Muscle of arm (tissue), 12 donors: ENCODE results near the gene TOMM40. TPM values are rescaled to one million over a fixed set of nuclear protein-coding genes. Genes with fewer than 3 reads are reported as not detected.
"Not testable (repeated sequence)": the region's sequence is repeated elsewhere in the genome, so short reads cannot be mapped to it uniquely, and the experiment has no call there.

Experiments
- DNase-seq: peaks from one replicate; pipeline ENCODE4 v3.0.0-alpha.2; 2013
- polyA plus RNA-seq, 12 donors: library from polyadenylated mRNA; unstranded; fragments of 120-200 nt; gene quantifications; one replicate each; pipeline ENCODE4 v1.2.1, GENCODE V29; 2013; ENCODE audit not compliant: insufficient read length in 12 of 12

The TOMM40 gene
- polyA plus RNA-seq, 12 donors, result 24.1 to 49.4 (median 30.2) TPM; not detected in 1

GRCh38 chr19:44925114-44925891, 34.2 kb downstream of the TOMM40 start:
- peak; percentile 54 for DNase-seq

- not testable (repeated sequence) for DNase-seq
These were observed 35.4 kb downstream of the TOMM40 start for GRCh38 chr19:44926245-44927077.

- DNase-seq, result no peak
These were observed 36.7 kb downstream of the TOMM40 start for GRCh38 chr19:44927746-44928145.

- no peak for DNase-seq
These were observed 39.0 kb downstream of the TOMM40 start for GRCh38 chr19:44930088-44930487.

- no peak for DNase-seq
These were observed 40.5 kb downstream of the TOMM40 start for GRCh38 chr19:44931541-44931940.

- DNase-seq, result no peak
These were observed 48.6 kb downstream of the TOMM40 start for GRCh38 chr19:44939668-44940067.

GRCh38 chr19:44942067-44942571, 51.1 kb downstream of the TOMM40 start, which contains the start of gene APOC4:
APOC4 (plus strand) TSS chr19:44942237; CDS start chr19:44942278, 41 bp downstream.
- DNase-seq, result no peak

GRCh38 chr19:44943801-44944249, 52.8 kb downstream of the TOMM40 start:
- DNase-seq, result no peak

- DNase-seq, result no peak
These were observed 56.1 kb downstream of the TOMM40 start for GRCh38 chr19:44947041-44947581.

GRCh38 chr19:44948237-44948636, 57.2 kb downstream of the TOMM40 start:
- DNase-seq, result no peak

GRCh38 chr19:44948763-44949374, 57.8 kb downstream of the TOMM40 start:
- DNase-seq, result no peak

- no peak for DNase-seq
These were observed 58.5 kb downstream of the TOMM40 start for GRCh38 chr19:44949550-44949949.

- peak; percentile 79 for DNase-seq
These were observed 60.4 kb downstream of the TOMM40 start for GRCh38 chr19:44951179-44952159.

Other genes with a start within 250 kb of the TOMM40 start
- gene PVR, start 247.3 kb upstream of the TOMM40 start, polyA plus RNA-seq, result 10 to 100 TPM in 11 of 12 donors, not detected in 1; 19.4 to 28.7 (median 21.1) TPM
- gene CEACAM19, start 219.8 kb upstream of the TOMM40 start, polyA plus RNA-seq, result 10 to 100 TPM in 3 of 12 donors, 1 to 10 TPM in 8, not detected in 1; 4.4 to 13.3 (median 8.3) TPM
- gene CEACAM16, start 192.1 kb upstream of the TOMM40 start, polyA plus RNA-seq, result under 1 TPM in 9 of 12 donors, not detected in 3; 0.26 to 0.89 (median 0.53) TPM
- 10 to 100 TPM in 5 of 12 donors, 1 to 10 TPM in 6, not detected in 1; 8.4 to 25.4 (median 9.6) TPM for gene BCL3, start 142.5 kb upstream of the TOMM40 start, polyA plus RNA-seq
- 1 to 10 TPM in 3 of 12 donors, under 1 TPM in 4, not detected in 5; 0.11 to 9.9 (median 0.18) TPM for gene CBLC, start 113.4 kb upstream of the TOMM40 start, polyA plus RNA-seq
- gene BCAM, start 82.2 kb upstream of the TOMM40 start, polyA plus RNA-seq, result 100 to 1,000 TPM in 11 of 12 donors, not detected in 1; 113 to 274 (median 169) TPM
- gene NECTIN2, start 45.0 kb upstream of the TOMM40 start, polyA plus RNA-seq, result 10 to 100 TPM in 11 of 12 donors, not detected in 1; 32.7 to 96.2 (median 44.5) TPM
- 10 to 100 TPM in 11 of 12 donors, not detected in 1; 20.6 to 69.6 (median 36.6) TPM for gene APOE, start 14.5 kb downstream of the TOMM40 start, polyA plus RNA-seq
- gene APOC1, start 23.4 kb downstream of the TOMM40 start, polyA plus RNA-seq, result 10 to 100 TPM in 10 of 12 donors, 1 to 10 TPM in 1, not detected in 1; 7.9 to 62.6 (median 15.9) TPM
- under 1 TPM in 2 of 12 donors, not detected in 10; 0.40 to 0.41 TPM for gene APOC4, start 51.0 kb downstream of the TOMM40 start, polyA plus RNA-seq
- 1 to 10 TPM in 3 of 12 donors, under 1 TPM in 5, not detected in 4; 0.30 to 6.5 (median 0.72) TPM for gene APOC2, start 54.8 kb downstream of the TOMM40 start, polyA plus RNA-seq
- 10 to 100 TPM in 11 of 12 donors, not detected in 1; 44.9 to 93.6 (median 54.1) TPM for gene CLPTM1, start 64.1 kb downstream of the TOMM40 start, polyA plus RNA-seq
- gene RELB, start 110.2 kb downstream of the TOMM40 start, polyA plus RNA-seq, result 10 to 100 TPM in 1 of 12 donors, 1 to 10 TPM in 10, not detected in 1; 2.7 to 11.7 (median 4.6) TPM
- gene CLASRP, start 147.8 kb downstream of the TOMM40 start, polyA plus RNA-seq, result 10 to 100 TPM in 11 of 12 donors, not detected in 1; 35.7 to 78.3 (median 40.6) TPM
- gene ZNF296, start 185.2 kb downstream of the TOMM40 start, polyA plus RNA-seq, result 1 to 10 TPM in 3 of 12 donors, under 1 TPM in 7, not detected in 2; 0.25 to 2.2 (median 0.54) TPM
- 10 to 100 TPM in 11 of 12 donors, not detected in 1; 14.0 to 26.1 (median 22.3) TPM for gene GEMIN7, start 188.0 kb downstream of the TOMM40 start, polyA plus RNA-seq
- gene PPP1R37, start 201.9 kb downstream of the TOMM40 start, polyA plus RNA-seq, result 10 to 100 TPM in 11 of 12 donors, not detected in 1; 15.0 to 43.3 (median 20.3) TPM